Prostate gland (tissue), 2 donors: ENCODE results near the gene GASK1A. TPM values are rescaled to one million over a fixed set of nuclear protein-coding genes. Genes with fewer than 3 reads are reported as not detected.

Source experiments
- DNase-seq: peaks from one replicate; pipeline ENCODE4 v3.0.0-alpha.2; 2019; ENCODE audit warnings: low spot score
- H3K27ac ChIP-seq, 2 donors: fragments of 200-600 bp; sonication (generic); 2 replicates each; pipeline ENCODE4 v1.5.1; 2017 to 2019
- H3K27me3 ChIP-seq: fragments of 200-600 bp; sonication (generic); replicated peaks from 2 replicates; pipeline ENCODE4 v1.5.1; 2019; ENCODE audit not compliant: insufficient read depth
- H3K36me3 ChIP-seq, 2 donors: fragments of 200-600 bp; sonication (generic); 1 replicate in 1 of 2; 2 replicates in 1 of 2; pipeline versions ENCODE4 v1.5.1 to v1.8.1; 2017 to 2019
- H3K4me1 ChIP-seq: fragments of 200-600 bp; sonication (generic); replicated peaks from 2 replicates; pipeline ENCODE4 v1.5.1; 2019
- H3K4me3 ChIP-seq, 2 donors: fragments of 200-600 bp; sonication (generic); 2 replicates each; pipeline ENCODE4 v1.5.1; 2017 to 2019
- H3K9me3 ChIP-seq: fragments of 200-600 bp; sonication (generic); 2 replicates; pipeline ENCODE4 v1.5.1; 2017
- POLR2A ChIP-seq: fragments of 450-650 bp; IDR thresholded peaks from one replicate; pipeline ENCODE4 v1.6.1; 2016; ENCODE audit warnings: antibody characterized with exemption, mild to moderate bottlenecking
- POLR2AphosphoS5 ChIP-seq: sonication (generic); formaldehyde crosslinking; IDR thresholded peaks from one replicate; pipeline ENCODE4 v1.6.1; 2017; ENCODE audit warnings: antibody characterized with exemption
- WGBS: methylation state at CpG from one replicate; pipeline ENCODE4 v1.1.5; 2018; 5-methylcytosine and 5-hydroxymethylcytosine counted together
- intact Hi-C: fragments of 100-400 bp; cut with DNase I; formaldehyde crosslinking; loops from one replicate; pipeline ENCODE4 v1.14.2; 2022
- total RNA-seq, 2 donors: library from RNA; depleted of rRNA; stranded (reverse); fragments of >200 nt; gene quantifications; one replicate each; pipeline ENCODE4 v1.1.0, GENCODE V29; 2016
- TF ChIP-seq, protein P1 (sequence below), 4 experiments: fragments of 200-600 bp in 2 of 4; fragments of 450-650 bp in 2 of 4; sonication (generic) in 2 of 4; IDR thresholded peaks; 1 replicate in 3 of 4; 2 replicates in 1 of 4; pipeline ENCODE4 v1.5.1; 2016 to 2019; ENCODE audit warnings: antibody characterized with exemption in 4 of 4, mild to moderate bottlenecking in 2 of 4, moderate library complexity in 2 of 4

The GASK1A gene
- total RNA-seq, 2 donors from 2014 or later: 4.7 to 17.5 TPM

GRCh38 chr3:43077707-43078106 lies 98.6 kb downstream of the GASK1A start:
- Histone ChIP-seq H3K4me1 (no peaks in the 10 kb centered on the region), H3K36me3 (peaks cover 0 to 5% of the 10 kb centered on the region in 2 donors), H3K27ac (no peak overlapping the region), H3K4me3 (no peak overlapping the region), H3K9me3 (no peaks in the 10 kb centered on the region), H3K27me3 (no peaks in the 10 kb centered on the region)
- DNase-seq: no peak
- intact Hi-C loops: no loop called here
- TF ChIP-seq POLR2A (no peak), POLR2AphosphoS5 (no peak)
- TF ChIP-seq, protein P1, sequence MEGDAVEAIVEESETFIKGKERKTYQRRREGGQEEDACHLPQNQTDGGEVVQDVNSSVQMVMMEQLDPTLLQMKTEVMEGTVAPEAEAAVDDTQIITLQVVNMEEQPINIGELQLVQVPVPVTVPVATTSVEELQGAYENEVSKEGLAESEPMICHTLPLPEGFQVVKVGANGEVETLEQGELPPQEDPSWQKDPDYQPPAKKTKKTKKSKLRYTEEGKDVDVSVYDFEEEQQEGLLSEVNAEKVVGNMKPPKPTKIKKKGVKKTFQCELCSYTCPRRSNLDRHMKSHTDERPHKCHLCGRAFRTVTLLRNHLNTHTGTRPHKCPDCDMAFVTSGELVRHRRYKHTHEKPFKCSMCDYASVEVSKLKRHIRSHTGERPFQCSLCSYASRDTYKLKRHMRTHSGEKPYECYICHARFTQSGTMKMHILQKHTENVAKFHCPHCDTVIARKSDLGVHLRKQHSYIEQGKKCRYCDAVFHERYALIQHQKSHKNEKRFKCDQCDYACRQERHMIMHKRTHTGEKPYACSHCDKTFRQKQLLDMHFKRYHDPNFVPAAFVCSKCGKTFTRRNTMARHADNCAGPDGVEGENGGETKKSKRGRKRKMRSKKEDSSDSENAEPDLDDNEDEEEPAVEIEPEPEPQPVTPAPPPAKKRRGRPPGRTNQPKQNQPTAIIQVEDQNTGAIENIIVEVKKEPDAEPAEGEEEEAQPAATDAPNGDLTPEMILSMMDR (IDR thresholded peaks at IDR 0.05): no peak

GRCh38 chr3:43079536-43080332 lies 100.6 kb downstream of the GASK1A start:
- Histone ChIP-seq H3K4me3 (no peak overlapping the region), H3K9me3 (no peaks in the 10 kb centered on the region), H3K4me1 (no peaks in the 10 kb centered on the region), H3K27ac (no peak overlapping the region), H3K27me3 (no peaks in the 10 kb centered on the region), H3K36me3 (peaks cover 0 to 5% of the 10 kb centered on the region in 2 donors)
- intact Hi-C loops: no loop called here
- WGBS: 93% methylated on average over 31 of the region's 31 CpGs
- no peak for DNase-seq
- TF ChIP-seq POLR2A (no peak), POLR2AphosphoS5 (no peak)
- TF ChIP-seq, protein P1 (IDR thresholded peaks at IDR 0.05): no peak

GRCh38 chr3:43080726-43081568 lies 101.8 kb downstream of the GASK1A start:
- DNase-seq: no peak
- Histone ChIP-seq H3K4me1 (no peaks in the 10 kb centered on the region), H3K9me3 (no peaks in the 10 kb centered on the region), H3K27ac (no peak overlapping the region), H3K36me3 (peaks cover 0 to 5% of the 10 kb centered on the region in 2 donors), H3K4me3 (no peak overlapping the region), H3K27me3 (no peaks in the 10 kb centered on the region)
- 97% methylated on average over 40 of the region's 40 CpGs for WGBS
- TF ChIP-seq, protein P1 (IDR thresholded peaks at IDR 0.05): no peak
- TF ChIP-seq POLR2AphosphoS5 (no peak), POLR2A (no peak)
- intact Hi-C loops: no loop called here

- Histone ChIP-seq H3K9me3 (no peaks in the 10 kb centered on the region), H3K4me1 (no peaks in the 10 kb centered on the region), H3K4me3 (no peak overlapping the region), H3K27me3 (no peaks in the 10 kb centered on the region), H3K27ac (no peak overlapping the region), H3K36me3 (peaks cover 0 to 5% of the 10 kb centered on the region in 2 donors)
- intact Hi-C loops: no loop called here
- WGBS: 79% methylated on average over 5 of the region's 5 CpGs
- TF ChIP-seq POLR2A: no peak
- TF ChIP-seq, protein P1 (IDR thresholded peaks at IDR 0.05): no peak
- TF ChIP-seq POLR2AphosphoS5: no peak
- no peak for DNase-seq
These were observed 102.7 kb downstream of the GASK1A start for GRCh38 chr3:43081796-43082195.
